Liver (tissue), 9 donors: Measurements from ENCODE around the gene MAP4K4. TPM values are rescaled to one million over a fixed set of nuclear protein-coding genes. Genes with fewer than 3 reads are reported as not detected.

Experiments
- DNase-seq: peaks from one replicate; pipeline ENCODE4 v3.0.0-alpha.2; 2017; ENCODE audit warnings: low spot score
- H3K27ac ChIP-seq, 2 donors: one replicate each; pipeline ENCODE4 v1.7.0; 2013; ENCODE audit warnings: inconsistent platforms in 2 of 2, low read length in 2 of 2, control low read depth in 1 of 2, low read depth in 1 of 2, mild to moderate bottlenecking in 1 of 2
- H3K27me3 ChIP-seq, 4 donors: one replicate each; pipeline versions ENCODE4 v1.6.1 to v1.7.0; 2013; ENCODE audit warnings: low read length in 3 of 4, inconsistent platforms in 1 of 4, mild to moderate bottlenecking in 1 of 4, moderate library complexity in 1 of 4; ENCODE audit not compliant: control insufficient read depth in 4 of 4, insufficient read depth in 4 of 4
- H3K36me3 ChIP-seq, 4 donors: one replicate each; pipeline versions ENCODE4 v1.6.1 to v1.7.0; 2013; ENCODE audit warnings: low read length in 3 of 4, mild to moderate bottlenecking in 3 of 4, low read depth in 1 of 4, moderate library complexity in 1 of 4; ENCODE audit not compliant: control insufficient read depth in 4 of 4, insufficient read depth in 3 of 4
- H3K4me1 ChIP-seq, 4 donors: one replicate each; pipeline versions ENCODE4 v1.6.1 to v1.7.0; 2013; ENCODE audit warnings: low read length in 3 of 4, mild to moderate bottlenecking in 3 of 4, moderate library complexity in 1 of 4; ENCODE audit not compliant: control insufficient read depth in 4 of 4, insufficient read depth in 4 of 4
- H3K4me3 ChIP-seq, 3 donors: one replicate each; pipeline versions ENCODE4 v1.6.1 to v1.7.0; 2013; ENCODE audit warnings: low read length in 3 of 3, control low read depth in 1 of 3, low read depth in 1 of 3, mild to moderate bottlenecking in 1 of 3
- H3K9ac ChIP-seq, 2 donors: one replicate each; pipeline ENCODE4 v1.7.0; 2013; ENCODE audit warnings: low read length in 2 of 2, mild to moderate bottlenecking in 2 of 2, moderate library complexity in 2 of 2, control low read depth in 1 of 2, low read depth in 1 of 2
- H3K9me3 ChIP-seq, 4 donors: one replicate each; pipeline versions ENCODE4 v1.6.1 to v1.7.0; 2013; ENCODE audit warnings: low read length in 3 of 4; ENCODE audit not compliant: control insufficient read depth in 4 of 4
- ATF3 ChIP-seq: IDR thresholded peaks from 2 replicates; pipeline ENCODE4 v1.6.1; 2016; ENCODE audit warnings: antibody characterized with exemption
- CTCF ChIP-seq: fragments of 150-350 bp; IDR thresholded peaks from 2 replicates; pipeline ENCODE4 v1.5.1; 2017; ENCODE audit warnings: improper control_type of control experiment, low read depth, low read length; ENCODE audit not compliant: missing input control
- EGR1 ChIP-seq, 2 donors: IDR thresholded peaks; 2 replicates each; pipeline ENCODE4 v1.6.1; 2016 to 2018; ENCODE audit warnings: antibody characterized with exemption in 2 of 2, low read depth in 2 of 2
- FOXA1 ChIP-seq: IDR thresholded peaks from 2 replicates; pipeline ENCODE4 v1.6.1; 2016; ENCODE audit warnings: antibody characterized with exemption
- FOXA2 ChIP-seq: IDR thresholded peaks from 2 replicates; pipeline ENCODE4 v1.6.1; 2016; ENCODE audit warnings: antibody characterized with exemption
- GABPA ChIP-seq, 2 donors: IDR thresholded peaks in 1 of 2; conservative IDR thresholded peaks in 1 of 2; 2 replicates each; pipeline ENCODE4 v1.6.1; 2016; ENCODE audit warnings: antibody characterized with exemption in 2 of 2, mild to moderate bottlenecking in 1 of 2, moderate library complexity in 1 of 2
- HNF4A ChIP-seq, 2 donors: conservative IDR thresholded peaks; 2 replicates each; pipeline ENCODE4 v1.6.1; 2016; ENCODE audit warnings: antibody characterized with exemption in 2 of 2, mild to moderate bottlenecking in 2 of 2
- HNF4G ChIP-seq: IDR thresholded peaks from 2 replicates; pipeline ENCODE4 v1.6.1; 2016; ENCODE audit warnings: antibody characterized with exemption
- JUND ChIP-seq, 2 donors: IDR thresholded peaks; 2 replicates each; pipeline ENCODE4 v1.6.1; 2016; ENCODE audit warnings: antibody characterized with exemption in 2 of 2
- MAX ChIP-seq: IDR thresholded peaks from 2 replicates; pipeline ENCODE4 v1.6.1; 2016; ENCODE audit warnings: antibody characterized with exemption
- REST ChIP-seq: IDR thresholded peaks from 2 replicates; pipeline ENCODE4 v1.6.1; 2016; ENCODE audit warnings: antibody characterized with exemption, mild to moderate bottlenecking
- RXRA ChIP-seq, 2 donors: IDR thresholded peaks; 2 replicates each; pipeline ENCODE4 v1.6.1; 2017 to 2018; ENCODE audit warnings: antibody characterized with exemption in 2 of 2, mild to moderate bottlenecking in 1 of 2
- SP1 ChIP-seq: IDR thresholded peaks from 2 replicates; pipeline ENCODE4 v1.6.1; 2018; ENCODE audit warnings: antibody characterized with exemption, mild to moderate bottlenecking
- WGBS: extraction: QIAGEN DNeasy Blood & Tissue Kit; methylation state at CpG from one replicate; pipeline ENCODE4 v1.1.7; 2013; 5-methylcytosine and 5-hydroxymethylcytosine counted together
- polyA plus RNA-seq, 2 donors: library from polyadenylated mRNA; stranded (reverse) in 1 of 2; unstranded in 1 of 2; fragments of 200-250 nt in 1 of 2; fragments of >200 nt in 1 of 2; fragmentation: Nextera tagmentation in 1 of 2; extraction: Ambion mirVana in 1 of 2; gene quantifications; one replicate each; pipeline versions ENCODE4 v1.2.1 to v1.2.3, GENCODE V29; 2013 to 2015
- total RNA-seq, 2 donors: library from RNA; depleted of rRNA; stranded (reverse); fragments of >200 nt; gene quantifications; one replicate each; pipeline ENCODE4 v1.2.3, GENCODE V29; 2014
- donor health status: healthy.
- donor health status: healthy.
- donor health status: healthy.
- donor health status: healthy.
- donor health status: healthy.

Gene MAP4K4
- total and polyA plus RNA-seq, 4 donors: 9.1 to 40.0 (median 23.6) TPM

GRCh38 chr2:101811226-101812015 lies 113.9 kb downstream of the MAP4K4 start:
- 96% methylated on average over 11 of the region's 11 CpGs for WGBS
- H3K27ac ChIP-seq: no peak overlapping the region
- TF ChIP-seq FOXA2 (no peak), CTCF (no peak), HNF4G (no peak), JUND (IDR thresholded peaks at IDR 0.05) (no peak), EGR1 (IDR thresholded peaks at IDR 0.05; ENCODE audit: low read depth in 2 of 2) (no peak)
- H3K4me3 ChIP-seq: no peak overlapping the region
- H3K4me1 ChIP-seq: peaks cover 7 to 29% (median 21%) of the 10 kb centered on the region in 4 donors
- DNase-seq: no peak
- no peaks in the 10 kb centered on the region for H3K9me3 ChIP-seq
- H3K9ac ChIP-seq: no peak overlapping the region
- H3K36me3 ChIP-seq: no peaks in the 10 kb centered on the region
- H3K27me3 ChIP-seq: no peaks in the 10 kb centered on the region

GRCh38 chr2:101812226-101812625 lies 114.7 kb downstream of the MAP4K4 start:
- DNase-seq: no peak
- Histone ChIP-seq H3K4me1 (peaks cover 7 to 35% (median 24%) of the 10 kb centered on the region in 4 donors), H3K4me3 (no peak overlapping the region), H3K36me3 (no peaks in the 10 kb centered on the region), H3K9me3 (no peaks in the 10 kb centered on the region), H3K27me3 (no peaks in the 10 kb centered on the region), H3K27ac (no peak overlapping the region), H3K9ac (no peak overlapping the region)
- WGBS: 97% methylated on average over 7 of the region's 7 CpGs
- TF ChIP-seq HNF4G: no peak
- no peak for TF ChIP-seq SP1
- no peak for TF ChIP-seq EGR1 (IDR thresholded peaks at IDR 0.05; ENCODE audit: low read depth in 2 of 2)
- no peak for TF ChIP-seq HNF4A (conservative IDR thresholded peaks at IDR 0.05)

GRCh38 chr2:101814752-101815151 lies 117.2 kb downstream of the MAP4K4 start:
- H3K4me3 ChIP-seq: no peak overlapping the region
- no peak for TF ChIP-seq GABPA (IDR thresholded peaks at IDR 0.05 in 1 of 2, conservative IDR thresholded peaks at IDR 0.05 in 1 of 2)
- TF ChIP-seq FOXA2: peak; percentile 54
- peak in 1 of 2 donors; percentile 22 for TF ChIP-seq HNF4A (conservative IDR thresholded peaks at IDR 0.05)
- peak in 1 of 2 donors; percentile 24 for TF ChIP-seq RXRA (IDR thresholded peaks at IDR 0.05)
- H3K27me3 ChIP-seq: no peaks in the 10 kb centered on the region
- no peak overlapping the region for H3K9ac ChIP-seq
- no peak overlapping the region for H3K27ac ChIP-seq
- no peaks in the 10 kb centered on the region for H3K9me3 ChIP-seq
- peaks cover 11 to 50% (median 37%) of the 10 kb centered on the region in 4 donors for H3K4me1 ChIP-seq
- no peak for DNase-seq
- WGBS: 49% methylated on average over 2 of the region's 2 CpGs
- H3K36me3 ChIP-seq: peaks cover 0 to 1% (median 0%) of the 10 kb centered on the region in 4 donors

GRCh38 chr2:101815154-101815553 lies 117.6 kb downstream of the MAP4K4 start:
- Histone ChIP-seq H3K9ac (no peak overlapping the region), H3K4me3 (no peak overlapping the region), H3K27ac (no peak overlapping the region), H3K27me3 (no peaks in the 10 kb centered on the region), H3K9me3 (no peaks in the 10 kb centered on the region), H3K4me1 (peaks cover 11 to 51% (median 37%) of the 10 kb centered on the region in 4 donors), H3K36me3 (peaks cover 0 to 1% (median 0%) of the 10 kb centered on the region in 4 donors)
- 96% methylated on average over 3 of the region's 3 CpGs for WGBS
- no peak for DNase-seq
- TF ChIP-seq CTCF: no peak
- no peak for TF ChIP-seq HNF4G
- TF ChIP-seq JUND (IDR thresholded peaks at IDR 0.05): no peak
- TF ChIP-seq FOXA1: no peak
- TF ChIP-seq GABPA (IDR thresholded peaks at IDR 0.05 in 1 of 2, conservative IDR thresholded peaks at IDR 0.05 in 1 of 2): no peak
- TF ChIP-seq REST: no peak
- no peak for TF ChIP-seq MAX
- TF ChIP-seq ATF3: no peak
